Keratinocyte (primary cell): ENCODE data around the gene COMMD3. TPM values are rescaled to one million over a fixed set of nuclear protein-coding genes. Genes with fewer than 3 reads are reported as not detected.

Experiments used
- DNase-seq: peaks from one replicate; pipeline ENCODE4 v3.0.0-alpha.2; 2011; ENCODE audit warnings: low read depth, missing footprints, low spot score
- FAIRE-seq: peaks from 2 replicates; lab custom pipeline; 2011; peaks lifted over from hg19 to GRCh38; lab: Jason Lieb, UNC
- H2AFZ ChIP-seq: 2 replicates; pipeline ENCODE4 v1.6.0; 2012; ENCODE audit warnings: low read length, control low read depth, inconsistent platforms; ENCODE audit not compliant: control insufficient read depth
- H3K27ac ChIP-seq: 2 replicates; pipeline ENCODE4 v1.5.1; 2011; ENCODE audit warnings: low read length; ENCODE audit not compliant: control insufficient read depth, insufficient read depth
- H3K27me3 ChIP-seq: 3 replicates; pipeline ENCODE4 v1.6.0; 2011; ENCODE audit warnings: low read length; ENCODE audit not compliant: control insufficient read depth, insufficient read depth; ENCODE audit errors: extremely low read depth
- H3K36me3 ChIP-seq, 2 experiments: 2 replicates in 1 of 2; 3 replicates in 1 of 2; pipeline ENCODE4 v1.5.1; 2011; ENCODE audit warnings: low read length in 2 of 2, mild to moderate bottlenecking in 1 of 2; ENCODE audit not compliant: control insufficient read depth in 2 of 2, insufficient read depth in 2 of 2; ENCODE audit errors: extremely low read depth in 1 of 2
- H3K4me1 ChIP-seq: 3 replicates; pipeline ENCODE4 v1.5.1; 2011; ENCODE audit warnings: low read length; ENCODE audit not compliant: control insufficient read depth, insufficient read depth; ENCODE audit errors: extremely low read depth
- H3K4me2 ChIP-seq: 3 replicates; pipeline ENCODE4 v1.6.0; 2011; ENCODE audit warnings: low read depth, low read length; ENCODE audit not compliant: control insufficient read depth, insufficient read depth; ENCODE audit errors: extremely low read depth
- H3K4me3 ChIP-seq, 3 experiments: fragments of 200-600 bp in 1 of 3; sonication (generic) in 1 of 3; 2 replicates in 2 of 3; 3 replicates in 1 of 3; pipeline ENCODE4 v1.5.1; 2011 to 2016; ENCODE audit warnings: low read length in 3 of 3, mild to moderate bottlenecking in 3 of 3, control low read depth in 2 of 3, inconsistent platforms in 1 of 3, low read depth in 1 of 3, mixed read lengths in 1 of 3, mixed run types in 1 of 3, moderate library complexity in 1 of 3; ENCODE audit not compliant: control insufficient read depth in 2 of 3, insufficient read depth in 2 of 3; ENCODE audit errors: extremely low read depth in 1 of 3
- H3K79me2 ChIP-seq: 2 replicates; pipeline ENCODE4 v1.6.0; 2012; ENCODE audit warnings: low read length; ENCODE audit not compliant: control insufficient read depth, insufficient read depth
- H3K9ac ChIP-seq: 3 replicates; pipeline ENCODE4 v1.6.0; 2011; ENCODE audit warnings: low read length; ENCODE audit not compliant: control insufficient read depth, insufficient read depth; ENCODE audit errors: extremely low read depth
- H3K9me1 ChIP-seq: 3 replicates; pipeline ENCODE4 v1.6.0; 2011; ENCODE audit warnings: low read length; ENCODE audit not compliant: control insufficient read depth, insufficient read depth; ENCODE audit errors: extremely low read depth
- H3K9me3 ChIP-seq: 2 replicates; pipeline ENCODE4 v1.5.1; 2012; ENCODE audit warnings: low read depth, low read length; ENCODE audit not compliant: control insufficient read depth
- H4K20me1 ChIP-seq: 3 replicates; pipeline ENCODE4 v1.6.0; 2011; ENCODE audit warnings: low read length; ENCODE audit not compliant: control insufficient read depth, insufficient read depth; ENCODE audit errors: extremely low read depth
- CTCF ChIP-seq, 3 experiments: IDR thresholded peaks in 1 of 3; conservative IDR thresholded peaks in 1 of 3; optimal IDR thresholded peaks in 1 of 3; 2 replicates in 2 of 3; 3 replicates in 1 of 3; pipeline versions ENCODE3 to v1.5.1; 2011; ENCODE audit warnings: low read length in 3 of 3, mild to moderate bottlenecking in 3 of 3, moderate library complexity in 2 of 3, control low read depth in 1 of 3, inconsistent platforms in 1 of 3; ENCODE audit not compliant: insufficient read depth in 2 of 3; ENCODE audit errors: extremely low read depth in 1 of 3
- EZH2 ChIP-seq: IDR thresholded peaks from one replicate; pipeline ENCODE4 v1.6.1; 2012; ENCODE audit warnings: inconsistent platforms, mild to moderate bottlenecking, low read length, moderate library complexity
- dilution Hi-C: fragments of 300-500 bp; cut with MboI; formaldehyde crosslinking; loops from one replicate; pipeline ENCODE4 v1.7.0; 2020; ENCODE audit warnings: low sequenced_read_pairs; ENCODE audit not compliant: extremely low pct_ligation_motif_present
- polyA plus RNA-seq, 5 experiments: library from polyadenylated mRNA; depleted of rRNA in 3 of 5; stranded (reverse) in 3 of 5; stranded (forward) in 1 of 5; unstranded in 1 of 5; fragments of >200 nt; gene quantifications; 1 replicate in 1 of 5; 2 replicates in 3 of 5; 3 replicates in 1 of 5; pipeline versions ENCODE4 v1.2.1 to v1.2.3, GENCODE V29; 2011 to 2012; ENCODE audit warnings: missing spikeins in 2 of 5, low read depth in 1 of 5, low replicate concordance in 1 of 5

Gene COMMD3
- polyA plus RNA-seq, 1 donor (not counting 4 experiments of a cell fraction or from before 2014, with no cell fraction given): 59.5 TPM

- Histone ChIP-seq H3K4me2 (no peak overlapping the region), H3K4me3 (no peak overlapping the region), H4K20me1 (no peaks in the 10 kb centered on the region), H3K9me1 (no peaks in the 10 kb centered on the region), H3K27ac (no peak overlapping the region), H3K36me3 (no peaks in the 10 kb centered on the region), H3K79me2 (no peaks in the 10 kb centered on the region), H3K9ac (no peak overlapping the region), H3K27me3 (no peaks in the 10 kb centered on the region), H3K4me1 (no peaks in the 10 kb centered on the region), H3K9me3 (no peaks in the 10 kb centered on the region), H2AFZ (peak overlapping the region; percentile 3)
- dilution Hi-C loops: no loop called here
- FAIRE-seq (peak; percentile 5), DNase-seq (no peak)
- TF ChIP-seq EZH2: no peak
- no peak for TF ChIP-seq CTCF (optimal IDR thresholded peaks at IDR 0.05 in 1 of 3, IDR thresholded peaks at IDR 0.05 in 1 of 3, conservative IDR thresholded peaks at IDR 0.05 in 1 of 3; ENCODE audit: extremely low read depth in 1 of 3, insufficient read depth in 2 of 3, low read length in 3 of 3)
These were observed 5.3 kb upstream of the COMMD3 start for GRCh38 chr10:22310928-22311327.

GRCh38 chr10:22314852-22315251 lies 1.3 kb upstream of the COMMD3 start:
- H3K27ac ChIP-seq: no peak overlapping the region
- no peaks in the 10 kb centered on the region for H3K9me3 ChIP-seq
- H3K79me2 ChIP-seq: peaks cover 1% of the 10 kb centered on the region
- H3K36me3 ChIP-seq: no peaks in the 10 kb centered on the region
- H4K20me1 ChIP-seq: no peaks in the 10 kb centered on the region
- no peak overlapping the region for H2AFZ ChIP-seq
- DNase-seq (no peak), FAIRE-seq (no peak)
- H3K9ac ChIP-seq: no peak overlapping the region
- TF ChIP-seq CTCF (optimal IDR thresholded peaks at IDR 0.05 in 1 of 3, IDR thresholded peaks at IDR 0.05 in 1 of 3, conservative IDR thresholded peaks at IDR 0.05 in 1 of 3; ENCODE audit: extremely low read depth in 1 of 3, insufficient read depth in 2 of 3, low read length in 3 of 3) (no peak), EZH2 (no peak)
- no peaks in the 10 kb centered on the region for H3K27me3 ChIP-seq
- no peaks in the 10 kb centered on the region for H3K9me1 ChIP-seq
- H3K4me2 ChIP-seq: no peak overlapping the region
- H3K4me3 ChIP-seq: no peak overlapping the region
- dilution Hi-C loops: no loop called here
- H3K4me1 ChIP-seq: peaks cover 3% of the 10 kb centered on the region
